ENCODE measurements around the gene TTC39B.
A peak's percentile ranks its signal among the peaks of the same experiment; 100 is the strongest.

The TTC39B gene

DNA sequence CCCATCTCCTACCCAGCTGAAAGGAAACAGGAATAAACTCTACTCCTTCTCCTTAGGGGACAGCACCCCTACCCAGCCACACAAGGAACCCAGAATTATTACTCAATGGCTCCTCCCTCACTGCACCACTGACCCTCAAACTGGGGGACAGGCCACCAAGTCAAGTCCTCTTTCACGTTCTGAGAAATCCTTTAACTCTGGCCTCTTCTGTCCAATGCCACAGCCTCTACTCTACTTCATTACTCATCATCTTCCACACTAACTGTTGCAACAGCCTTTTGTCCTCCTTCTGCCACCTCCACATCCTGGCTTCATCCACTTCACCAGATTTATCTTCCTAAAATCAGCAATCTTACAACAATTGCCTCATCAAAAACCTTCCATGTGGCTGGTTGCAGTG, 6.8 kb downstream of the TTC39B start:
- DNase-seq: no peak

DNA sequence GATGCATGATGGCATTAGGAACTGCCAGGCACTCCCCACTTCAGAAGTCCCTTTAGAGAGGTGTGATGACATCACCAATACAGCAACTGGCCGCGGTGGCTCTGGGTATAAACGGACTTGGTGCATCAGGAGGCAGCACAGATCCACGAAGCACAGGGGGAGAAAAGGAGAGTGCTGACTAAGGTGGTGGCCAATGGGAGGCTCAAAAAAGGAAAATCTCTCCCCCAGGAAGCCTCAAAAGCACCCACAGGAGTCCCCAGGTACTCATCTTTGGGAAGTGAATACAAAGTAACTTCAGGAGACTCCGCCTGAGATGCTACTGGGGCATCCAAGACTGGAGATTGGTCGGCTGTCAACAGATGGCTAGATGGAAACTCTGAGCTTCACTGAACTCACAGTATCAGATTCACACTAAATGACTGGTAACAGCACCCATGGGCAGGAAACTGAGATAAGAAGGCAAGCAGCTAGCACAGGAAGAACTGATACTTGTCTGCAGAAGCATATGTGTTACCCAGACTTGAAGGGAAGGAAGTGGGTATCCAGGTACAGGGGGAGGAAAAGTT, 7.6 kb downstream of the TTC39B start:
- peak; percentile 25 for DNase-seq

DNA sequence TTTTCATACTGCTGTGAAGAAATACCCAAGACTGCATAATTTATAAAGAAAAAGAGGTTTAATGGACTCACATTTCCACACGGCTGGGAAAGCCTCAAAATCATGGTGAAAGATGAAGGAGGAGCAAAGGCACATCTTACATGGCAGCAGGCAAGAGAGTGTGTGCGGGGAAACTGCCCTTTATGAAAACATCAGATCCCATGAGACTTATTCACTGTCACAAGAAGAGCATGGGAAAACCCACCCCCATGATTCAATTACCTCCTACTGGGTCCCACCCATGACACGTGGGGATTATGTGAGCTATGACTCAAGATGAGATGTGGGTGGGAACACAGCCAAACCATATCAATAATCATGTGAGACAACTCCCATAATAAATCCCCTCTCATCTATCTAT, 8.7 kb downstream of the TTC39B start:
- no peak for DNase-seq

DNA sequence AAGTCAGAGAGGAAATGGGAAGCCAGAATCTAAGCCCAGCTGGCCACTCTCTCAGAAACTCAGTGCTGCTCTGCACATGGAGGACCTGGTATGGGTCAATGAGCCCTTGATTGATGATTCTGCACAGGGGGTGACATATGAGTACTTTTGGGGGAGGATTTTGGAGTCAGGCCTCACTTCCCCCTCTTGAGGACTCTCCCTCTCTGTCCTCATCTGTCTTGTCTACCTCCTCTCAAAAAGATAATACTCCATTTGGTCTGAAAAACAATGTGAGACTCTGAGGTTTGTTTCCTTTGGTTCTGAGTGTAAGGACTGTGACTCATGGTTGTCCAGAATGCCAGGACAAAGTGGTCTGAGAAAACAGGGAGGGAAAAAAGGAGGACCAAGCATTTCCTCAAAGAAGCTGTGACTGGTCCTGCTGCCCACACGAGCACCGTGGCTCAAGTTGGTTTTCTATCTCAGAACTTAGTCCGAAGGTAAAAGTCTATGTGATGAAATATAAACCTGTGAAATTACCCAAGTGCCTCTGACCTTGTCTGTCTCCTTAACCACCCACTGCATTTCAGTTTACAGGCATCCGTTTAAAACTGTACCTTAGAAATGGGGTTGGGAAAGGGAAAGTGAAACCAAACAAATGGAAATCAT, 11.1 kb downstream of the TTC39B start:
- no peak for DNase-seq

DNA sequence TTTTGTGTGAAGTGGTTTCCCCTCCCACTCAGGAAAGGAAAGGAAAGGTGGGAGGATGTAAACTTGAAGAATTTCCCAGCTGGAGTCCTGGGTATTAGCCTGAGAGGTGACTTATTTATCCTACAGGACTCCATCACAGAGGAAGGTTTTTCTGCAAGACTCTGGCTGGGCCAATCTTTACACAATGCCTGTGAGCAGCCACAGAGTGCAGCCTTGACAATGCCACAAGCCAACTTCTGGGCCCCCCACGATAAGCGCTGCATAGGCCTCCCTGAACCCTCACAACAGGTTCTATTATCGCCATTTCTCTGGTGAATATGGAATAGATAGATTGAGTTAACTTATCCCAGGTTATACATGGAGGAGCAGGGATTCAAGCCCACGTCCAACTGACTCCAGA, 12.4 kb downstream of the TTC39B start:
- no peak for DNase-seq

DNA sequence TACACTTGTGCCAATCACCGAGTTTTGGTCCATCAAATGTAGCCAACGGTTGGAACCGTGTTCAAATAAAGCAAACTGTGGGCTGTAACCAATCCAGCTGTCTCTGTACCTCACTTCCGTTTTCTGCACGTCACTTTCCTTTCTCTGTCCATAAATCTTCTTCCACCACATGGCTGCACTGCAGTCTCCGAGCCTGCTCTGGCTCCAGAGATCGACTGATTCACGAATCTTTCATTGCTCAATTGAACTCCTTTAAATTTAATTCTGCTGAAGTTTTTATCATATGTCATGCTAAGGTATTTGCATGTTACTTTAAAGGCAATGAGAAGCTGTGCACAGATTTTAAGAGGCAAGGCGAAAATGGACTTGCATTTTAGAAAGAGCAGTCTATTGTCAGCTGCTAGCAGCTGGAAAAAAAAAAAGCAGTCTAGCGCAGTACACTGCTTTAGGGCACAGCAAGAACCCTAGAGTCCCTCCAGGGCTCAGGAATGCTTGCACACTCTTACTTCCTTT, 13.2 kb downstream of the TTC39B start:
- DNase-seq: no peak

DNA sequence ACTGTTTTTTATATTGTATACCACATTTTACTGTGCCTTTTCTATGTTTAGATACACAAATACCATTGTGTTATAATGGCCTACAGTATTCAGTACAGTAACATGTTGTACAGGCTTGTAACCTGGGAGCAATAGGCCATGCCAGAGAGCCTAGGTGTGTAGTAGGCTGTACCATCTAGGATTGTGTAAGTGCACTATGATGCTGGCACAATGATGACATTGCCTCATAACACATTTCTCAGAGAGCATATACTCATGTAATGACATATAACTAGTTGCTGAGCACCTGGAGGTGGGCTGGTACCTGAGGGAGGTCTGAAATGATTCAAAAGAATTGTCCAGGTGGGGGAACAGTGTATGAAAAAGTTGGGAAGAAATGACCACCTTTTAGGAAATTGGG, 13.9 kb downstream of the TTC39B start:
- no peak for DNase-seq

DNA sequence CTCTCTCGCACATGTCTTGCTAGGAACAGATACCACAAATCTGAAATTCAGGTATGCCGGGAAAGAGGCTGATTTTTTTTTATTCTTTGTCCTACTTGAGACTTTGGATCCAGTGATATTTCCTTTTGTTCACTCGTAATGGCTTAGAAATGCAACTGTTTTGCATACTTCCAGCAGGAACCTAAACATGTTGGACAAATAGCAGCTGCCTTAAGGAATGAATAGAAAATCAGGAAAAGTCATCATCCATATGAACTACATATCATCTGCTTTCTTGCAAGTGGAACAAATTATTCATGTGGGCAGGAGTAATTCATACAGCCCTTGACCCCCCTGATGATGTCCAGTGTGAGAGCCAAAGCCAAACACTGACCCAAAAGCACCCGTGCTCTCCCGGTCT, 17.4 kb downstream of the TTC39B start:
- DNase-seq: no peak

DNA sequence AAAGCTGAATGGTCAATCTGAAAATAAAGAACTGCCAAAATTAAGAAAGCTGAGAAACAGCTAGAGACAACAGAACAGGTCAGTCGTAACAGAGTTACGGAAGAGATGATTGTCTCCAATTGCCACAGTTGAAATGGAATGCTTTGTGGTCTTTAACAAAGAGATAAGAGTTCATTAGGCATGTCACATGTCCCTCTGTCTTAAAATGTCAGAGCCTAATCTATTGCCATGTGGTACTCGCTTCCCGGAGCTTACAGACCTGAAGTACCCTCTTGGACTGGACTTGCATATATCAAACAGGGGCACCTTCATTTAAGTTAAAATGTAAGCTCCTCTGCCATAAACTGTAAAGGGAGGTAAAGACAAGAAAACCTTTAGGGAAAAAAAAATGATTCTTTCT, 19.7 kb downstream of the TTC39B start:
- DNase-seq: no peak

DNA sequence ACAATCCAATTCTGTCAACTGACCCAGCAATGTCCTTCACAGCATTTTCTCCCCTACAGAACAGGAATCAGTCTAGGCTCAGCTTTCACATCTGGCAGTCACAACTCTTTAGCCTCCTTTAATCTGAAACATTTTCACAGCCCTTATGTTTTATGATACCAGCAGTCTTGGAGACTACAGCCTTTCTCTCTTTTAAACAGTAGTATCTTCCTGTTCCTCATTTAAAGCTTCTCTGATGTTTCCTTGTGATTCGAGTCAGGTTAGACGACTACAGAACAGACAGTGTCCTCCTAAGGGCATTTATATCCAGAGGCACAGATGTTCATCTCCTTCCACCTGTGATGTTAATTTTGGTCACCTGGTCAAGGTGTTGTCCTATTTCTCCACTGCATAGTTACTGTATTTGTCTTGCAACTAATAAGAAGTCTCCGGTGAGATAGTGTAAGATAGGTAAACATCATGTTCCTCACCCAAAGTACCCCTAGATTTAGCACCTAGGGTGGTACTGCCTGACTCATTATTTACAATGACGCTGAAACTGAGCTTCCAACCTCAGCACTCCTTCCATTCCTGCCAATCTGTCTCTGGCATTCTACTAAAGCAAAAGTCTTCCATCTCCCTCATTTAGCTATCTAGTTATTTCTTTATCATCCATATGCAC, 20.7 kb downstream of the TTC39B start:
- DNase-seq: no peak

DNA sequence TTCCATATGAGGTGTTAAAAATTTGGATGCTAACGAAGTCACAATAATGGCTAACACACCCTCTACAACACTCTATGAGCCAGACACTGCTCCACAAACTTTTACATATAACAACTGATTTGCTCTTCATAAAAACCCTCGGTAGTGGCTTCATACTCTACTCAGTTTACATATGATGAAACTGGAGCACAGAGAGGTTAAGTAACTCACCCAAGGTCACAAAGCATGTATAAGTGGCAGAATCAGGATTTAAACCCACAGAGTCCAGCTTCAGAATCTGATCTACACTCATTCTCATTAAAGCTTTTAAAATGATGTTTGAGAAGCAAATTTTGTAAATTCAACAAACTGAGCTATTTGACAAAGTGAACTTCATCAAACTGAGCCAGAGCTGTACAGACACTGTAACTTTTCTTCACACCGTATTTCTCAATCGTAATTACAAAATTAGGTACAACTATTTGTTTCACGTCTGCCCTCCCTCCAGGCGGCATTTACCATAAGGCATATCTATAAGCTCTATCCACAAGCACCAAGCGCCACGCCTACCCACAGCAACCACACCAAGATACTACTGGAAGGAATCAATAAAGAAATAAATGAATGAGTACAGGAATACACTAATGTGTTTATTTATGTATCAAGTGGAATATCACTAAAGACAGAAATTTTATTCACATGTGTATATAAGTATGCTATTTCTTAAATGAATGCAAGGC, 24.3 kb downstream of the TTC39B start:
- DNase-seq: no peak

DNA sequence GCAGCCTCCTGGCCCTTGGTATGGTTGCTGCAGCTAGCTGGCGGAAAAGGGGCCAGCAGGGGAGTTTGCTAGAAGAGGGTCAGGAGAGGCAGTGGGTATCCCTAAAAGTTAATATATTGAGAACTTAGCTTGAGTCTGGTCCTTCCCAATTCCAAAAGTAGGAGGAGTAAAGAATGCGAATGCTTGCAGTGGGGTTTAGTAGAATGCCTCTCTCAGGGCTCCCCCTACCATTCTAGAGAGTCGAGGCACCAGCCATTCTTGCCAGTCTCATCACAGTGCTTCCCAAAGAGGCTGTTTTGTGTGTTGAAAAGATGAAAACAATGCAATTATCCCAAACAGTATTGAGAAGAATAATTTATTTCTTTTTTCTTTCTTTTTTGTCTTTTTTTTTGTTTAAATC, 26.4 kb downstream of the TTC39B start:
- DNase-seq: no peak

DNA sequence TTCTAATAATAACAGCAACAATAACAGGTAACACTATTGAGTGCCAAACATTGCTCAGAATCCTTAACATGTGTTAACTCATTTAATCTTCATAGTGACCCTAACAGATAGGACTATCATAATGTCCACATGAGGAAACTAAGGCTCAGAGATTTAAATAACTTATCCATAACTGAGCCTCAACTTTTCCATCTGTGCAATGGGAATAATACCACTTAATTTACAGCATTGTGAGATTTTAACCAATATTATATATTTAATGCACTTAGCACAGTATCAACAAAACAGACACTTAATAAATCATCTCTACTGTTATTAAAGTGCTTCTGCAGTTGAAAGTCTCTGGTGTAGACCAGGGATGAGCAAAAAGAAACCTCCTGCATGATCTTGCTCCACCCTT, 28.2 kb downstream of the TTC39B start:
- DNase-seq: no peak

DNA sequence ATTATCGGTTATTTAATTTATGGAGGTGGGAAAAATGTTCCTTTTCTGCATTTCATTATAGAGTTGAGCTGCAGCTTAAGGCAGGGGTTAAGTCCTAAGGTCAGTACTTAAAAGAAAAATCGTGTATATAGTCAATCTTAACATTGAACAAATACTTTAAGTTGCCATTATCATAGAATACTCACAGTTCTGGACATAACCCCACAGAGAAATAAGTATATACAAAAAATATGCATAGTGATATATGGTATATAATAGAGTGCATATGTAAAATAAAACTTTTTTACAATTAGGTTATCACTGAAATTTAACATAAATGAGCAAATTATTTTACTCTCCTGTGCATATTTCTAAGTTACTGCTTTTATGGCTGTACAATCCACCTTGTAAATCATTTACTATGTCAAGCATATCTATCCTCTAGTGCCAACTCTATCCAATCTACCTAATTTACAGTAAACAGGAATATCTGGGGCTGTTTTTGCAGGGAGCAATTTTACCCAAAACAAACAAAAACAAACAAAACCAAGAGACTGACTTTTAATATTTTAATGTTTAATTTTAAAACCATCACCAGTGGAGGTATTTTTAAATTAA, 28.8 kb downstream of the TTC39B start:
- DNase-seq: no peak

DNA sequence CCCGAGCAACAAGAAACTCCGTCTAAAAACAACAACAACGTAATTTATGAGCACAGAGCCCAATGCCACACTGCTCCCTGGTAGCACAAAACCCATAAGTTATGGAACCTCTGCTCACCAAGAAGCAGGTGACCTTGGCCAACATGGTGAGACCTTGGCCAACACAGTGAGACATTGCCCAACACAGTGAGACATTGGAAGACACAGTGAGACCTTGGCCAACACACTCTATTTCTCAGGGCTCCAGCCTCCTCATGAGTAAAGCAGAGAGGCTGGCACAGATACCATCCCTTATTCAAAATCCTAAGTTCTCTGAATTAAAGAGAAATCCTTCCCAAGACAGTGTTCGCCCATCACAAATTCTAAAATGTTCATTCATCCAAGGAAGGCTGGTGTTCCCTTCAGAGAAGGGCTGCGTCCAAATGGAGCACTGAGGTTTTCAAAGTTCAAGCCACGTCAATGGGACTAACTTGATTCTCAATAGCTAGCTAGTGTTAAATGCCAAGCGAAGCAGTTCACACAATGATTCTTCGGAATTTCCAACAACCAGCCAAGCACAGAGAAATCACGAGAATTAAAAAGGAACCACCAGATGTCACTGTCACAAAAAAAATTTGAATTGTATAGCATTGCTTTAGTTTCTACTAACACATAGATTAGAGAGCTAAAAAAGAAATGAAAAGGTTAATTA, 29.5 kb downstream of the TTC39B start:
- DNase-seq: no peak

DNA sequence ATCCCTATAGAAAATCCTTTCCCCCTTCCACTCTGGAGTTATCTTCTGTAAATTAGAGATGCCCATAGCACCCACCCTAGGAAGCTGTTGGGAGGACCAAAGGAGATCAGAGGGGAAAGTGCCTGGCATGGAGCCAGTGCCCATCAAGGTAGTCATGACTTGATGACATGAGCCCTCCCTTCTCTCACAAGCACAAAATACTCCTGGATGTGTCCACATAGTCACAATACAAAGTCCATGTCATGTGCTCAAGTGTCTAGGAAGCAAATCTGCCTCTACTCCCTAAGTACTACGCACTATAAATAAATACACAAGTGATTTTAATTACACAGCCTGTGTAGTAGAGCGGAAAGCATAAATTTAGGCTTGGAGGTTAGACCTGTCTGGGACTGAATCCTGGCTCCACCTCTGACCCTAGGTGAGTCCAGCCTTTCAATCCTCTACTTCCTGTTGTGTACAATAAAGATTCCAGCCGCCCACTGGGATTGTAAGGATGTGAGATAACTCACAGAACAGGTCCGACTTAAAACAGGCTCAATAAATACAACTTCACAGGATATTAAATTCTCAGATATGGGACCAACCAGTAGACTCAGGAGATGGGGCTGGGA, 30.6 kb downstream of the TTC39B start:
- DNase-seq: no peak

DNA sequence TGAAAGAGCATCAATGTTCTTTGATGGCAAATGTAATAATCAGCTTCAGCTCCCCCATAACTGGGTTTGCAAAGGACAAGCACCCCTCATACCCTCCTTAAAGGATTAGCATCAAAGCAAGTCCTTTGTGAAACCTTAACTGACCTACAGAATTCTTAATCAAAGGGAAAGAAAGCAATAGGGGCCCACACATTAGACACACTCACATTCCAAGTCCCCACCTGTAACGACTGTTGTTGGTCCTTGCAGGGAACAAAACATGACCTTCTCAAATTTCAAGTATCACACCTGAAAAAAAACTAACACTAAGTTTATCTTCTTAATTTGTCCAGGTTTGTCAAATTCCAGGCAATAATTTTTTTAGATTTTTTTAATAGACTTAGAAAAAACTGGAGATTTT, 32.6 kb downstream of the TTC39B start:
- no peak for DNase-seq

DNA sequence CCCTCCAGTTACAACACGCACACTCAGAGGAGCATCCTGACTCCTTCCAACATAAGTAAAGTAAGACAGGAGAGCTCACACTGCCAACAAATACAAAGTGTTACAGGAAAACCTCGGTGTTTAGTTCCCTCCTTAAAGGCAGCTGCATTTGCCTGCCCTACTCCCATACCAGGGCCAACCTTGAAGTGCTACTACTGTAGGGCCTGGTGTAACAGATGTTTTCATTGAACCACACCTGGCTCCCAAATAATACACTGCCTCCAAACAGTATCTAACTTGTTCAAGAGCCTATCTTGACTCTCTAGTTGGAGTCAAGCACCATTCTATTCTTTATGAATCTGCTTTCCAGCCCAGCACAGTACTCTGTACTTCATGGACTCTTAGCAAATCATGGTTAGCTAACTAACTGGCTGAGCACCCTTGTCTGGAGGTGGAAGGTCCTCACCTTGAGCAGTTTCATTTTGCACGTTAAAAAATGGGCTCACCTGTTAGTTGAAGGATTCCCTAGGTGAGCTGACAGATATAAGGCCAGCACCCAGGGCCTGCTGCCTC, 34.6 kb downstream of the TTC39B start:
- DNase-seq: no peak

DNA sequence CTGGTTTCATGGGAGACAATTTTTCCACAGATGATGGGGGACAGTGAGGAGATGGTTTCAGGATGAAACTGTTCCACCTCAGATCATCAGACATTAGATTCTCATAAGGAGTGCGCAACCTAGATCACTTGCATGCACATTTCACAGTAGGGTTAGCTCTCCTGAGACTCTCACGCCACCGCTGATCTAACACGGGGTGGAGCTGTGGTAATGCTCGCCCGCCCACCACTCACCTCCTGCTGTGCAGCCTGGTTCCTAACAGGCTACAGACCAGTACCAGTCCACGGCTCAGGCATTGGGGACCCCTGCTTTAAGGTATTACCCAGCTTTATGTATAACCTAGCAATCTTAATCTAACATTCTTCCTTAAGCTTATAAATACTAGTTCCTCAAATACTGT, 35.6 kb downstream of the TTC39B start:
- no peak for DNase-seq

DNA sequence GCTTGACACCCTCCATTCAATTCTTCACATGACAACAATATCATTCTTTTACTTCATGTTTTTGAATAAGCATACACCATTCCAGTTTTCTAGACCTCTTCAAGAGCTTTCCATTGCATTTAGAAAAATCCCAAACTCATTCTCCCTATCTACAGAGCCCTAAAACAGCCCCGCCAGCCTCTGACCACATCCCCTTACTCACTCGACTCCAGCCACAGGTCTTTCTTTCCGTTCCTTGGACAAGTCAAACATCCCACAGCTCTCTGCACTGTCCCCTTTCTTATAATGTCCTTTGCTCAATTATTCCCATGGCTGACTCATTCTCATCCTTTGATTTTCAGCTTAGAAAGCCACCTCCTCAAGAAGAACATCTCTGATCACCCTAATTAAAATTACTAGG, 38.2 kb downstream of the TTC39B start:
- DNase-seq: no peak

DNA sequence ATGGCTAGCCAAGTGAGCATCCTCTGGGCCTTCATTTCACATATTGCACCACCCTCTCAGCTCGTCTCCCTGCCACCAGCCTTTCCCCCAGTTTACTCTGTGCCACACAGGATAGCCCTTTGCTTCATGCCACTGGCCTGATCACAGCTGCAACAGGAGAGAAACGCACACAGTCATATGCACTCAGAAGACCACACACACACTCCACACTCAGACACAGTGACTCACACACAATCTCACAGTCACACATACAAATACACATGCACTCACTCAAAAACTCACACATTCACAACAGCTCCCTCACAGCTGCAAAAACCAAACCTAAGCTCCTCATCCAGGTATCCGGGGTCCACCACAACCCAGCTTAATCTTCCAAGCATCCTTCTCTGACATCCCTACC, 38.7 kb downstream of the TTC39B start:
- no peak for DNase-seq

DNA sequence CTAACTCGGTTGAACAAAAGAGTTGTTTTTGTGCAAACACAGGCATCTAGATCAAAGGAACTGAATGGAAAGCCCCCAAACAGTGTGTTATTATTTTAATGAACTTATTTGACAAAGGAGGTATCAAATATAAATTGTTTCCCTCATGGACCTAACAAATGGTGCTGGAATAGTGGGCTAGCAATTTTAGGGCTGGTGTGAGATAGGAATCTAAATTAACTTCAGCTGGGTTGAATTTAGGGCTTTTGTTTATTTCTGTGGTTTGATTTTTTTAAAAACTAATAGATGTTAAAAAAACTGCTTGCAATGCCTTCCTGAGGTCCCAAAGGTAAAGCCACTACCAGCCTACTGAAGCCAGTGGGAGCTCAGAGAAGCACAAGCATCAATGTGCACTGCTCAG, 42.1 kb downstream of the TTC39B start:
- DNase-seq: no peak

Data from effector CD8-positive, alpha-beta T cell (primary cell).